HepG2 (cell line): ENCODE results near the gene APOA1. TPM values are rescaled to one million over a fixed set of nuclear protein-coding genes. Genes with fewer than 3 reads are reported as not detected.
A peak's percentile ranks its signal among the peaks of the same experiment; 100 is the strongest.

Source experiments
- ATM ChIP-seq: fragments of 450-650 bp; IDR thresholded peaks from 2 replicates; pipeline ENCODE4 v1.7.1; 2017; ENCODE audit warnings: mild to moderate bottlenecking, borderline replicate concordance
- BRF2 ChIP-seq: sonication (generic); formaldehyde crosslinking; IDR thresholded peaks from 2 replicates; pipeline ENCODE4 v1.8.1; 2022; ENCODE audit warnings: mild to moderate bottlenecking, missing genetic modification reagents
- CBFB ChIP-seq: sonication (generic); formaldehyde crosslinking; IDR thresholded peaks from 2 replicates; pipeline ENCODE4 v1.4.0; 2020; ENCODE audit warnings: missing genetic modification reagents
- DMAP1 ChIP-seq: IDR thresholded peaks from 2 replicates; pipeline ENCODE4 v1.6.1; 2016
- ERF ChIP-seq: IDR thresholded peaks from 2 replicates; pipeline ENCODE4 v1.6.1; 2018; ENCODE audit warnings: missing biosample characterization, missing genetic modification reagents
- GABPB1 ChIP-seq: IDR thresholded peaks from 2 replicates; pipeline ENCODE4 v1.6.1; 2016; ENCODE audit warnings: mild to moderate bottlenecking, missing genetic modification reagents, moderate library complexity, missing compliant biosample characterization
- MBNL3 ChIP-seq: fragments of 250-450 bp; sonication (Bioruptor Pico); conservative IDR thresholded peaks from 2 replicates; pipeline ENCODE4 v1.8.0; 2022; ENCODE audit warnings: mild to moderate bottlenecking, inconsistent platforms
- MED1 ChIP-seq: sonication (generic); formaldehyde crosslinking; IDR thresholded peaks from 2 replicates; pipeline ENCODE4 v1.4.0; 2020; ENCODE audit warnings: missing genetic modification reagents
- MED13 ChIP-seq: sonication (generic); formaldehyde crosslinking; IDR thresholded peaks from 2 replicates; pipeline ENCODE4 v1.5.0; 2020; ENCODE audit warnings: missing genetic modification reagents
- MTA1 ChIP-seq: sonication (generic); formaldehyde crosslinking; IDR thresholded peaks from 2 replicates; pipeline ENCODE4 v1.4.0; 2020; ENCODE audit warnings: missing genetic modification reagents, mild to moderate bottlenecking, borderline replicate concordance
- MTF2 ChIP-seq: sonication (generic); formaldehyde crosslinking; IDR thresholded peaks from 2 replicates; pipeline ENCODE4 v1.5.0; 2020; ENCODE audit warnings: missing genetic modification reagents, borderline replicate concordance
- PATZ1 ChIP-seq: sonication (generic); formaldehyde crosslinking; IDR thresholded peaks from 2 replicates; pipeline ENCODE4 v1.4.0; 2020; ENCODE audit warnings: missing genetic modification reagents
- RAD21 ChIP-seq: fragments of 450-650 bp; formaldehyde crosslinking; IDR thresholded peaks from 2 replicates; pipeline ENCODE4 v1.5.0; 2020; ENCODE audit warnings: mild to moderate bottlenecking
- SP5 ChIP-seq: IDR thresholded peaks from 2 replicates; pipeline ENCODE4 v1.6.1; 2016; ENCODE audit warnings: low read depth, borderline replicate concordance
- SRY ChIP-seq: sonication (generic); formaldehyde crosslinking; IDR thresholded peaks from 2 replicates; pipeline ENCODE4 v1.8.0; 2022; ENCODE audit warnings: mild to moderate bottlenecking, missing genetic modification reagents
- TEAD3 ChIP-seq: optimal IDR thresholded peaks from 2 replicates; pipeline ENCODE3; 2016; ENCODE audit warnings: borderline replicate concordance
- ZFY ChIP-seq: sonication (generic); formaldehyde crosslinking; IDR thresholded peaks from 2 replicates; pipeline ENCODE4 v1.4.0; 2020; ENCODE audit warnings: missing genetic modification reagents
- ZNF101 ChIP-seq: sonication (generic); formaldehyde crosslinking; IDR thresholded peaks from 2 replicates; pipeline ENCODE4 v1.4.0; 2020; ENCODE audit warnings: mild to moderate bottlenecking, low read depth, missing genetic modification reagents, borderline replicate concordance
- ZNF335 ChIP-seq: sonication (generic); formaldehyde crosslinking; IDR thresholded peaks from 2 replicates; pipeline ENCODE4 v1.4.0; 2020; ENCODE audit warnings: missing genetic modification reagents
- ZNF34 ChIP-seq: sonication (generic); formaldehyde crosslinking; IDR thresholded peaks from 2 replicates; pipeline ENCODE4 v1.4.0; 2020; ENCODE audit warnings: mild to moderate bottlenecking, missing genetic modification reagents, borderline replicate concordance
- ZNF672 ChIP-seq: sonication (generic); formaldehyde crosslinking; IDR thresholded peaks from 2 replicates; pipeline ENCODE4 v1.8.1; 2022; ENCODE audit warnings: missing genetic modification reagents
- polyA plus RNA-seq, 8 experiments: library from polyadenylated mRNA; depleted of rRNA in 3 of 8; stranded (reverse) in 7 of 8; unstranded in 1 of 8; fragments of >200 nt; fragmentation: Illumina TruSeq in 4 of 8; extraction: Trizol in 4 of 8; gene quantifications; 2 replicates each; pipeline versions ENCODE4 v1.2.1 to v1.2.3, GENCODE V29; 2011 to 2016; ENCODE audit warnings: low read depth in 4 of 8, missing spikeins in 1 of 8, mixed read lengths in 1 of 8; ENCODE audit not compliant: insufficient read depth in 1 of 8
- total RNA-seq, 5 experiments: library from RNA; depleted of rRNA; stranded (reverse); fragments of >200 nt; fragmentation: Illumina TruSeq; extraction: Trizol; gene quantifications; 2 replicates each; pipeline ENCODE4 v1.2.3, GENCODE V29; 2016; ENCODE audit warnings: low read depth in 1 of 5
- TF ChIP-seq, protein P1 (sequence below): IDR thresholded peaks from 2 replicates; pipeline ENCODE4 v1.6.1; 2012; ENCODE audit warnings: inconsistent platforms
- TF ChIP-seq, protein P2 (sequence below): sonication (generic); formaldehyde crosslinking; IDR thresholded peaks from 2 replicates; pipeline ENCODE4 v1.5.1; 2020; ENCODE audit warnings: mild to moderate bottlenecking, missing genetic modification reagents
- TF ChIP-seq, protein P3 (sequence below): sonication (generic); formaldehyde crosslinking; IDR thresholded peaks from 2 replicates; pipeline ENCODE4 v1.4.0; 2020; ENCODE audit warnings: missing genetic modification reagents

The APOA1 gene
- total and polyA plus RNA-seq, 2 of the 13 experiments (the other 11 are each of a cell fraction or from before 2014, with no cell fraction given), result 1,973 to 5,485 TPM

GRCh38 chr11:116813781-116814471 is 23.5 kb downstream of the APOA1 start (continued):
- TF ChIP-seq SP5 (no peak), ZNF34 (CRISPR knock-in tag) (no peak), ZFY (CRISPR knock-in tag) (no peak), ZNF672 (CRISPR knock-in tag) (no peak), CBFB (CRISPR knock-in tag) (no peak), MTF2 (CRISPR knock-in tag) (no peak), ATM (no peak), MBNL3 (CRISPR knock-in tag) (no peak), ERF (CRISPR knock-in tag) (no peak), ZNF335 (CRISPR knock-in tag) (no peak), MTA1 (CRISPR knock-in tag) (no peak), TEAD3 (CRISPR knock-in tag) (no peak), BRF2 (CRISPR knock-in tag) (no peak), DMAP1 (CRISPR knock-in tag) (0 out of 2 replicates have a peak, but pooled peaks have one; percentile 31), ZNF101 (CRISPR knock-in tag) (no peak), MED13 (CRISPR knock-in tag) (no peak), SRY (CRISPR knock-in tag) (no peak), PATZ1 (CRISPR knock-in tag) (peak; percentile 30; the same call in 1 of the 2 replicates), RAD21 (CRISPR knock-in tag) (no peak), GABPB1 (CRISPR knock-in tag) (no peak), MED1 (CRISPR knock-in tag) (peak; percentile 79)
- TF ChIP-seq, protein P1, sequence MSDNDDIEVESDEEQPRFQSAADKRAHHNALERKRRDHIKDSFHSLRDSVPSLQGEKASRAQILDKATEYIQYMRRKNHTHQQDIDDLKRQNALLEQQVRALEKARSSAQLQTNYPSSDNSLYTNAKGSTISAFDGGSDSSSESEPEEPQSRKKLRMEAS, result 0 out of 2 replicates have a peak, but pooled peaks have one; percentile 20
- TF ChIP-seq, protein P2, sequence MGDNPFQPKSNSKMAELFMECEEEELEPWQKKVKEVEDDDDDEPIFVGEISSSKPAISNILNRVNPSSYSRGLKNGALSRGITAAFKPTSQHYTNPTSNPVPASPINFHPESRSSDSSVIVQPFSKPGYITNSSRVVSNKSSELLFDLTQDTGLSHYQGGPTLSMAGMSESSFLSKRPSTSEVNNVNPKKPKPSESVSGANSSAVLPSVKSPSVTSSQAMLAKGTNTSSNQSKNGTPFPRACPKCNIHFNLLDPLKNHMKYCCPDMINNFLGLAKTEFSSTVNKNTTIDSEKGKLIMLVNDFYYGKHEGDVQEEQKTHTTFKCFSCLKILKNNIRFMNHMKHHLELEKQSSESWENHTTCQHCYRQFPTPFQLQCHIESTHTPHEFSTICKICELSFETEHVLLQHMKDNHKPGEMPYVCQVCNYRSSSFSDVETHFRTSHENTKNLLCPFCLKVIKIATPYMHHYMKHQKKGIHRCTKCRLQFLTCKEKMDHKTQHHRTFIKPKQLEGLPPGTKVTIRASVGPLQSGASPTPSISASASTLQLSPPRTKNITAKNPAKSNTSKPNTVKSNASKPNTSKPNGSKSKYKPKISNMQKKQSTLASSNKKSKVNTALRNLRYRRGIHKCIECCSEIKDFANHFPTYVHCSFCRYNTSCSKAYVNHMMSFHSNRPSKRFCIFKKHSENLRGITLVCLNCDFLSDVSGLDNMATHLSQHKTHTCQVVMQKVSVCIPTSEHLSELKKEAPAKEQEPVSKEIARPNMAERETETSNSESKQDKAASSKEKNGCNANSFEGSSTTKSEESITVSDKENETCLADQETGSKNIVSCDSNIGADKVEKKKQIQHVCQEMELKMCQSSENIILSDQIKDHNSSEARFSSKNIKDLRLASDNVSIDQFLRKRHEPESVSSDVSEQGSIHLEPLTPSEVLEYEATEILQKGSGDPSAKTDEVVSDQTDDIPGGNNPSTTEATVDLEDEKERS (CRISPR knock-in tag), result no peak
- TF ChIP-seq, protein P3, sequence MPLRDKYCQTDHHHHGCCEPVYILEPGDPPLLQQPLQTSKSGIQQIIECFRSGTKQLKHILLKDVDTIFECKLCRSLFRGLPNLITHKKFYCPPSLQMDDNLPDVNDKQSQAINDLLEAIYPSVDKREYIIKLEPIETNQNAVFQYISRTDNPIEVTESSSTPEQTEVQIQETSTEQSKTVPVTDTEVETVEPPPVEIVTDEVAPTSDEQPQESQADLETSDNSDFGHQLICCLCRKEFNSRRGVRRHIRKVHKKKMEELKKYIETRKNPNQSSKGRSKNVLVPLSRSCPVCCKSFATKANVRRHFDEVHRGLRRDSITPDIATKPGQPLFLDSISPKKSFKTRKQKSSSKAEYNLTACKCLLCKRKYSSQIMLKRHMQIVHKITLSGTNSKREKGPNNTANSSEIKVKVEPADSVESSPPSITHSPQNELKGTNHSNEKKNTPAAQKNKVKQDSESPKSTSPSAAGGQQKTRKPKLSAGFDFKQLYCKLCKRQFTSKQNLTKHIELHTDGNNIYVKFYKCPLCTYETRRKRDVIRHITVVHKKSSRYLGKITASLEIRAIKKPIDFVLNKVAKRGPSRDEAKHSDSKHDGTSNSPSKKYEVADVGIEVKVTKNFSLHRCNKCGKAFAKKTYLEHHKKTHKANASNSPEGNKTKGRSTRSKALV (CRISPR knock-in tag), result no peak
